ENCODE data around the gene EFCAB11. TPM values are rescaled to one million over a fixed set of nuclear protein-coding genes. Genes with fewer than 3 reads are reported as not detected.

EFCAB11 gene
- total and polyA plus RNA-seq, 2 of the 4 experiments (the other 2 are of a cell fraction) = 2.2 to 5.3 TPM

GRCh38 chr14:89807892-89808291, 146.6 kb downstream of the EFCAB11 start:
- no peak overlapping the region for H3K4me3 ChIP-seq (ENCODE audit: insufficient read depth, low read depth, low read length)
- no peak overlapping the region for H2AFZ ChIP-seq (replicated peaks; ENCODE audit: low read length, poor library complexity)
- no peak overlapping the region for H2BK20ac ChIP-seq (ENCODE audit: low read depth, low read length)
- no peak overlapping the region for H3K23ac ChIP-seq (ENCODE audit: low read depth, low read length)
- DNase-seq = no peak
- H2BK15ac ChIP-seq (ENCODE audit: low read depth, low read length) = 0 out of 3 replicates have a peak overlapping the region, but pooled peaks have one; percentile 20
- H3K9ac ChIP-seq (ENCODE audit: low read depth, low read length) = no peak overlapping the region
- no peaks in the 10 kb centered on the region for H4K20me1 ChIP-seq (ENCODE audit: insufficient read depth, low read length)
- no peak for ATAC-seq (ENCODE audit: low read depth)
- H3K9me1 ChIP-seq (ENCODE audit: insufficient read depth, low read length) = peaks cover 14% of the 10 kb centered on the region
- H3K56ac ChIP-seq (ENCODE audit: extremely low read depth, insufficient read depth, low read length) = no peak overlapping the region
- dilution Hi-C loops (cut with HindIII; ENCODE audit: low sequenced_read_pairs, unreplicated experiment) (no loop called here), in situ Hi-C loops (cut with MboI; ENCODE audit: low sequenced_read_pairs) (no loop called here), intact Hi-C loops (cut with micrococcal nuclease) (no loop called here)
- H3K27me3 ChIP-seq (ENCODE audit: control insufficient read depth, insufficient read depth, low read length) = no peaks in the 10 kb centered on the region
- H2AK5ac ChIP-seq (ENCODE audit: low read depth, low read length) = no peak overlapping the region
- no peak for TF ChIP-seq SMC3 (IDR thresholded peaks at IDR 0.05; ENCODE audit: low read depth, low read length)
- TF ChIP-seq MAZ (IDR thresholded peaks at IDR 0.05; ENCODE audit: borderline replicate concordance, low read depth, low read length) = no peak
- TF ChIP-seq RAD21 (IDR thresholded peaks at IDR 0.05; ENCODE audit: low read length) = no peak
- no peak for TF ChIP-seq USF2 (IDR thresholded peaks at IDR 0.05; ENCODE audit: low read depth, low read length)
- TF ChIP-seq POLR2A (IDR thresholded peaks at IDR 0.05; ENCODE audit: low read depth, low read length) = no peak
- no peak for TF ChIP-seq RCOR1 (IDR thresholded peaks at IDR 0.05; ENCODE audit: insufficient replicate concordance, low read length)
- TF ChIP-seq BHLHE40 (IDR thresholded peaks at IDR 0.05; ENCODE audit: low read depth, low read length) = no peak
- TF ChIP-seq RFX5 (IDR thresholded peaks at IDR 0.05; ENCODE audit: low read depth, low read length) = no peak
- H4K91ac ChIP-seq (ENCODE audit: insufficient read depth, low read depth, low read length) = peak overlapping the region; percentile 6; the same call in 1 of the 2 replicates
- no peaks in the 10 kb centered on the region for H3K9me3 ChIP-seq (ENCODE audit: control insufficient read depth, insufficient read depth, low read length)
- H3K36me3 ChIP-seq (ENCODE audit: control insufficient read depth, insufficient read depth, low read length) = no peaks in the 10 kb centered on the region
- peaks cover 0 to 7% of the 10 kb centered on the region in 2 experiments; a peak in 1 of 4 replicates for H3K79me1 ChIP-seq (ENCODE audit: low read depth in 1 of 2, low read length in 2 of 2)
- no peak overlapping the region for H2BK120ac ChIP-seq (ENCODE audit: low read depth, low read length)
- no peak overlapping the region for H2BK5ac ChIP-seq (ENCODE audit: low read depth, low read length, poor library complexity, severe bottlenecking)
- no peak overlapping the region for H2AK9ac ChIP-seq (replicated peaks; ENCODE audit: low read depth, low read length, poor library complexity)
- H4K5ac ChIP-seq (ENCODE audit: low read depth, low read length) = no peak overlapping the region
- BruUV-seq (replicated peaks) = no TSS peak
- POLR2A ChIA-PET (ENCODE audit: unreplicated experiment) = no interaction called here
- no CpG with 5 or more reads among the region's 6 CpGs for WGBS, 2 experiments (ENCODE audit: extremely low coverage in 2 of 2, insufficient read length in 1 of 2)
- H3K4me1 ChIP-seq (ENCODE audit: control insufficient read depth, insufficient read depth, low read length) = peaks cover 13% of the 10 kb centered on the region
- CTCF ChIA-PET = no interaction called here
- H3K4me2 ChIP-seq (ENCODE audit: low read depth, low read length) = no peak overlapping the region
- no peak overlapping the region; the same call in 1 of the 2 replicates for H3K18ac ChIP-seq (ENCODE audit: low read depth, low read length)
- no peak overlapping the region for H4K8ac ChIP-seq (ENCODE audit: low read depth in 2 of 2, low read length in 2 of 2)
- no peak overlapping the region for H3K27ac ChIP-seq (ENCODE audit: insufficient read depth, low read length)
- H3K4ac ChIP-seq (ENCODE audit: low read depth, low read length) = no peak overlapping the region
- no peak overlapping the region for H3K14ac ChIP-seq (replicated peaks; ENCODE audit: low read depth, low read length)
